Measurements from ENCODE around the gene IKZF3. TPM values are rescaled to one million over a fixed set of nuclear protein-coding genes. Genes with fewer than 3 reads are reported as not detected.

The IKZF3 gene
- polyA plus RNA-seq, 1 of the 3 experiments (the other 2 are of a cell fraction): not detected

- Histone ChIP-seq H3K4me2 (no peak overlapping the region), H3K4me3 (ENCODE audit: low read depth in 2 of 2, low read length in 1 of 2) (no peak overlapping the region), H3K9ac (no peak overlapping the region), H3K9me2 (no peaks in the 10 kb centered on the region), H3K27me3 (ENCODE audit: insufficient read depth) (peaks cover 67% of the 10 kb centered on the region), H3F3A (replicated peaks; ENCODE audit: insufficient read depth) (no peaks in the 10 kb centered on the region), H3K79me2 (ENCODE audit: insufficient read depth) (no peaks in the 10 kb centered on the region), H2AFZ (ENCODE audit: low read depth) (no peak overlapping the region), H3K4me1 (ENCODE audit: control insufficient read depth in 1 of 2, insufficient read depth in 2 of 2, low read depth in 1 of 2, low read length in 1 of 2) (no peaks in the 10 kb centered on the region), H3K9me3 (no peaks in the 10 kb centered on the region), H3K36me3 (replicated peaks in 1 of 2; ENCODE audit: control insufficient read depth in 1 of 2, insufficient read depth in 2 of 2, low read length in 1 of 2) (no peaks in the 10 kb centered on the region), H4K20me1 (ENCODE audit: insufficient read depth) (no peaks in the 10 kb centered on the region), H3K27ac (ENCODE audit: low read depth in 2 of 2, low read length in 1 of 2) (no peak overlapping the region)
- no peak for TF ChIP-seq RFX5 (IDR thresholded peaks at IDR 0.05; ENCODE audit: low read length)
- 9% methylated on average over 6 of the region's 6 CpGs for WGBS (ENCODE audit: low lambda C conversion rate)
- ChIA-PET POLR2A (no interaction called here), CTCF (interaction anchor here (1.0 to 1.6 kb wide), 2 partner anchors 12 to 159 kb away, joined by 3 to 4 read pairs; no protein-coding TSS in a partner anchor)
- no peak for DNase-seq
Observed at GRCh38 chr17:39781031-39781860, 82.9 kb downstream of the IKZF3 start.

- Histone ChIP-seq H3K9me2 (no peaks in the 10 kb centered on the region), H3K79me2 (ENCODE audit: insufficient read depth) (no peaks in the 10 kb centered on the region), H3K27ac (ENCODE audit: low read depth in 2 of 2, low read length in 1 of 2) (no peak overlapping the region), H3K27me3 (ENCODE audit: insufficient read depth) (peaks cover 92% of the 10 kb centered on the region), H3K9ac (no peak overlapping the region), H3K4me1 (ENCODE audit: control insufficient read depth in 1 of 2, insufficient read depth in 2 of 2, low read depth in 1 of 2, low read length in 1 of 2) (no peaks in the 10 kb centered on the region), H3K4me2 (no peak overlapping the region), H2AFZ (ENCODE audit: low read depth) (no peak overlapping the region), H3F3A (replicated peaks; ENCODE audit: insufficient read depth) (no peaks in the 10 kb centered on the region), H4K20me1 (ENCODE audit: insufficient read depth) (no peaks in the 10 kb centered on the region), H3K9me3 (no peaks in the 10 kb centered on the region), H3K4me3 (ENCODE audit: low read depth in 2 of 2, low read length in 1 of 2) (no peak overlapping the region), H3K36me3 (replicated peaks in 1 of 2; ENCODE audit: control insufficient read depth in 1 of 2, insufficient read depth in 2 of 2, low read length in 1 of 2) (no peaks in the 10 kb centered on the region)
- WGBS (ENCODE audit: low lambda C conversion rate): 6% methylated on average over 11 of the region's 11 CpGs
- POLR2A ChIA-PET: no interaction called here
- no peak for DNase-seq
- CTCF ChIA-PET: interaction anchor here (0.7 to 1.6 kb wide), 2 partner anchors 14 to 154 kb away, joined by 3 to 4 read pairs; no protein-coding TSS in a partner anchor
- TF ChIP-seq EP300 (IDR thresholded peaks at IDR 0.05; ENCODE audit: borderline replicate concordance in 1 of 2, low read depth in 1 of 2, low read length in 1 of 2) (no peak), YY1 (IDR thresholded peaks at IDR 0.05; ENCODE audit: low read depth) (no peak), USF2 (IDR thresholded peaks at IDR 0.05; ENCODE audit: borderline replicate concordance, low read depth, low read length) (no peak), REST (IDR thresholded peaks at IDR 0.05; ENCODE audit: low read depth, low read length) (no peak), MEF2A (IDR thresholded peaks at IDR 0.05; ENCODE audit: borderline replicate concordance, low read depth) (no peak), ELF1 (IDR thresholded peaks at IDR 0.05) (no peak), MXI1 (IDR thresholded peaks at IDR 0.05; ENCODE audit: low read depth, low read length) (no peak), NRF1 (IDR thresholded peaks at IDR 0.05; ENCODE audit: low read depth, low read length) (no peak), USF1 (IDR thresholded peaks at IDR 0.05; ENCODE audit: borderline replicate concordance, low read depth) (no peak), MAX (IDR thresholded peaks at IDR 0.05; ENCODE audit: low read depth) (no peak), ZBTB33 (IDR thresholded peaks at IDR 0.05; ENCODE audit: borderline replicate concordance, low read depth) (no peak), FOXM1 (IDR thresholded peaks at IDR 0.05; ENCODE audit: low read depth) (no peak), RXRA (IDR thresholded peaks at IDR 0.05; ENCODE audit: borderline replicate concordance, low read depth) (no peak), NFIC (IDR thresholded peaks at IDR 0.05; ENCODE audit: borderline replicate concordance) (no peak)
Observed at GRCh38 chr17:39777534-39778365, 86.4 kb downstream of the IKZF3 start.

All from SK-N-SH (cell line).